KBM-7 (cell line): Measurements from ENCODE around the gene ARHGEF10L.

Source experiments
- DNase-seq: peaks from one replicate; pipeline ENCODE4 v3.0.0-alpha.2; 2015
- in situ Hi-C: fragments of 300-500 bp; cut with MboI; formaldehyde crosslinking; loops from 2 replicates; pipeline ENCODE4 v1.14.3; 2020; ENCODE audit warnings: low sequenced_read_pairs, low pct_unique_long_range_greater_than_20kb, mixed read lengths

The ARHGEF10L gene

GRCh38 chr1:17704176-17704575 is 164.7 kb downstream of the ARHGEF10L start:
- DNase-seq, result no peak
- in situ Hi-C loops, result no loop called here

DNA sequence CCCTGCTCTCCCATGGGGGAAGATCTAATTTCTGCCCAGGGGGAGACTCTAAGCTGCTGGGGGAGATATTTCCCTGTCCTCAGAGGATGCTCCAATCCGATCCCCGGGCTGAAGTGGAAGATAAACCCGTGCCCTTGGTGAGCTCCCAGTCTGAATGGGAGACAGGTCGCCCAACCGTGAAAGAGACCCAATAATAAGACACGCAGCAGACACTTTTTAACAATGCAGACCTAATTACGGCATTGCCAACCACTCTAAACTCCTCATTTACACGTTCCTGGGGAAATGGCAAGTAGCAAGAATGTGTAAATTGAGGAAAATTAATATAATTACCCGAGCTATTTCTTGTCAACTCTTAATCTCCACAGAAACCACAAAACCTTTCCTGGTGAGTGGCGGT is 166.9 kb downstream of the ARHGEF10L start:
- in situ Hi-C loops, result no loop called here
- no peak for DNase-seq

DNA sequence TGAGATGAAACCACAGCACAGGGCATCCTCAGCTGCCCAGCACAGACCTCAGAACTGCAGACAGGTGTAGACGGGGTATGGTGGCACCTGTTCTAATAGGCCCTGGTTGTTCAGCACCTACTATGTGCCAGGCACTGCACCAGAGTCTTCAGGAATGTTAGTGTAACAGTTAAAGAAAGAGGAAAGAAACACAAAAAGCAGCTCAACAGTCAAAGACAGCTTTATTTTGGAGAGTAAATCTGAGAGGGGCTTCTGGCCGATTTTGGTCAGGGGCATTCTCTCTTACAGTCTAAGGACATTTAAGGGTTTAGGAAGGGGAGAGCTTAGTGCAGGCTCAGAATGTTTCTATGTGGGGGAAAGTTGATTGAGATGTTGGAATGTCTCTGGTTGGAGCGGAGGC is 170.5 kb downstream of the ARHGEF10L start:
- in situ Hi-C loops, result no loop called here
- no peak for DNase-seq

- in situ Hi-C loops, result no loop called here
Measured at GRCh38 chr1:17710889-17711576, 171.5 kb downstream of the ARHGEF10L start.

DNA sequence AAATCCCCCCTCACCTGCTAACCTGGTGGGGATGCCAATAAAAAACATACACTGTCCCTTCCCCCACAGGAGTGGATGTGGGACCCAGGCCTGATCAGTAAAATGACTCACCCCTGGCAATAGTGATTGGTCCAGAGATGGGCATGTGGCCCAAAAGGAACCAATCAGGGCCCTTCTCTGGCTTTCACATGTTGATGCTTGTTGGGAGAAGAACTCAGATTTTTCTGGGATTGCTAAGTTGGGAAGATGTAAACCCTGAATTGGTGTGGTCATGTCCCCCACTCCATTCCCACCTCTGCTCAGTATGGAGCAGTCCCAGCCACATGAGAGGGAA is 172.0 kb downstream of the ARHGEF10L start:
- in situ Hi-C loops, result no loop called here
- no peak for DNase-seq

More at GRCh38 chr1:17710889-17711576, 171.5 kb downstream of the ARHGEF10L start:
- DNase-seq, result no peak

DNA sequence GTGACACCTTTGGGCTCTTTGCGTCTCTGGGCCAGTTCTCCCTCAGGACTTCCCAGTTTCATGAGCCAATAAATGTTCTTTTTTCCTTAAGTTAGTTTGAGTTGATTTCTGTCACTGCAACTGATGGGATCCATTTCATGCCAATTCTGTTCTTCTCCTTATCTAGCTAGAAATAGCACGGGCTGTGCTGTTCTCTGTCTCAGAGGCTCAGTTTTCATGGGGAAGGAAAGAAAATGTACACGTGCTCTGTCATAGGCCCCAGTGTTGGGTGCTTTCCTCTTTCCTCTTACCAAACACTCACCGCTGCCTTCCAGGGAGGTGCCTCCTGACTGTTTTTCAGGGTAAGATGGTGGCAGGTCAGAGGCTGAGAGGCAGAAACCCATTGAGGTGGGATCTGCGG is 172.4 kb downstream of the ARHGEF10L start:
- DNase-seq, result no peak
- in situ Hi-C loops, result no loop called here

DNA sequence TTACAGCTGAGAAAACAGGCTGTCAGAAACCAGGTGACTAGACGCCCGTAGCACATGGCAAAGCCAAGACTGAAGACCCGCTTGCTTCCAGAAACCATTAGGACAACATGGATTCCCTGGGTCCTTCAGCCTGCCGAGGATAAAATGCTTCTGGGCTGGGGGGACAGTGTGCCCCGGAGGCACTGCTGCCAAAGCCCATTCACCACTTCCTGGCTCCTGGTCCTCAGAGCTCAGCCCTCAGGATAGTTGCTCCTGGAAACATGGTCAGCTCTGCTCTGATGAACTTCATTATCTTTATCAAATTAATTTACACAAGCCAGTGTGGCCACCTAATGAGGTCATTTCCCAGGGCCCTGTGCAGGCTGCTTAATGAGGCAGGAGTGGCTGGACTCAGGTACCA is 174.5 kb downstream of the ARHGEF10L start:
- in situ Hi-C loops, result no loop called here
- no peak for DNase-seq

GRCh38 chr1:17717594-17718535 is 178.4 kb downstream of the ARHGEF10L start:
- in situ Hi-C loops, result no loop called here
- DNase-seq, result no peak

- no peak for DNase-seq
- in situ Hi-C loops, result no loop called here
Measured at GRCh38 chr1:17719874-17720273, 180.4 kb downstream of the ARHGEF10L start.

DNA sequence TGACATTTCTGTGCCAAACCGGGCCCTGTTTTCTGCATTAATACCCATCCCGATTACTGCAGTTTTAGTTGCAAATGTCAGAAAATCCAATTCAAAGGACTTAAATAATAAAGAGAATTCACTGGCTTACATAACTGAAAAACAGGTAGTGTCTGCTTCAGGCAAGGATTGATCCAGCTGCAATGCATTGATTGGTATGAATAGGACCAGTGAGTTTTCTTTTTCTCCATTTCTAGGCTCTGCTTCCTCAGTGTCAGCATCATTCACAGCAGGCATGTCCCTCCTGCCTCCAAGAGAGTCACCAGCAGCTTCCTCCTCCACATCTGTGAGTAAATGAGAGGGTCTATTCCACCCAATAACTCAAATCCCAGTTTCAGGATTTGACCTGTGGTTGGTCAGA is 181.9 kb downstream of the ARHGEF10L start:
- no peak for DNase-seq
- in situ Hi-C loops, result no loop called here

DNA sequence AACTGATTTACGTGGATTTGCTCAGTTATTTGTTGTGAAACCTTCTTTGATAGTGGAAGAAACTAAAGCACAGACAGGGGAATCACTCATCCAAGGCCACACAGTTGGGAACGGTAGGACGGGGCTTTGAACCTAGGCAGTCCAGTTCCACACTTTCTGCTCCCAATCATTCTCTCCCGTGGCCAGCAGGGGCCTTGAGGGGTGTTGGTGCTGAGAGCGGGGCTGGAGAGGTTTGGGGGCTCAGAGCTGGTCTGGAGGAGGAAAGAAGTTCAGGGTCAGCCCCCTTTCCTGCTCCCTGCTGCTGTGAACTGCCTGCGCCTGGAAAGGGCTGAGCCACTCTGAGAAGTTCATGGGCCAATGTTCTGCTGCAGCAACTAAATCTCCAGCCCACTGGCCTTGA is 184.2 kb downstream of the ARHGEF10L start:
- in situ Hi-C loops, result no loop called here
- DNase-seq, result no peak

DNA sequence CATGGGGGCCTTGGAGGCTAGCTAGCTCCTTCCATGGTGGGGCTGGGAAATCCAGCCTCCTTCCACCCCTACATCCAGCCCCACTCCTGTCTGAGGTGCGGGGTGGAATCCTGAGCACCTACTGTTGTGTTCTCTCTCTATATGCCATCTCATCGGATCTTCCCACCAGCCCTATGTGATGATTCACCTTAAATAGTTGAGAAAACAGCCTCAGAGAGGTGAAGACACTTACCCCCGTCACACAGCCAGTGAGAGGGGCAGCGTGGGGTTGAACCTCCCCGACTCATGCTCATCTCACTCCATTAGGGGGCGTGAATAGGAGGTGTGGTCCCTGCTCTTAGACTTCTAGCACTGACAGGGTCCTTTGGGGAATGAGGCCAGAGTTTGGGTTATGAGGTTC is 184.7 kb downstream of the ARHGEF10L start:
- in situ Hi-C loops, result no loop called here
- no peak for DNase-seq

GRCh38 chr1:17725084-17725719 is 185.7 kb downstream of the ARHGEF10L start:
- in situ Hi-C loops, result no loop called here
- DNase-seq, result no peak

- DNase-seq, result no peak
- in situ Hi-C loops, result no loop called here
Measured at GRCh38 chr1:17725811-17726582, 186.5 kb downstream of the ARHGEF10L start.

GRCh38 chr1:17728123-17728712 is 188.7 kb downstream of the ARHGEF10L start:
- in situ Hi-C loops, result no loop called here
- DNase-seq, result no peak

DNA sequence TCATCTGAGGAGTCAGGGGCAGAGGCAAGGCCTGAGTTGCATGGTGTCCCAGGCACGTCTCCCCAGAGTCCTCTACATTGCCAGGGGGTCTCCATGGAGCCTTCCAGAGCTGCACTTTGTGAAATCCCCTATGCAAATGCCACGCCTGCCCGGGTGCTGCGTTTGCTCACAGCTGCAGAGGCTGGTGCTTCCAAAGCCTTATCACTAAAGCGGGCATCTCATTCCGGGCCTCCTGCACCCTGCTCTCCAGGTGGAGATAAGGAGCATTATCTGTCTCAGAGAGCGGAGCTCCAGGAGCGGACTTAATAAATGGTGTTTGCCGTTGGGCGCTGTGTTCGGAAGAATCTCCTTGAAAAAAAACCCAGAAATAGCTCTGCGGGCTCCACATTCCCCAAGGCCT is 189.8 kb downstream of the ARHGEF10L start:
- no peak for DNase-seq
- in situ Hi-C loops, result no loop called here

- DNase-seq, result no peak
- in situ Hi-C loops, result no loop called here
Measured at GRCh38 chr1:17729909-17730308, 190.4 kb downstream of the ARHGEF10L start.

GRCh38 chr1:17731460-17731859 is 192.0 kb downstream of the ARHGEF10L start:
- in situ Hi-C loops, result no loop called here
- DNase-seq, result no peak

- in situ Hi-C loops, result no loop called here
- DNase-seq, result no peak
Measured at GRCh38 chr1:17732475-17732874, 193.0 kb downstream of the ARHGEF10L start.
